Duodenal mucosa (tissue), 2 donors: ENCODE measurements around the gene DCAF4.
A peak's percentile ranks its signal among the peaks of the same experiment; 100 is the strongest.

Experiments
- H3K27ac ChIP-seq: one replicate; pipeline ENCODE4 v1.7.0; 2013; ENCODE audit warnings: low read depth, low read length
- H3K27me3 ChIP-seq, 2 donors: one replicate each; pipeline ENCODE4 v1.7.0; 2013; ENCODE audit warnings: low read length in 2 of 2, control low read depth in 1 of 2; ENCODE audit not compliant: insufficient read depth in 2 of 2, control insufficient read depth in 1 of 2
- H3K36me3 ChIP-seq, 2 donors: one replicate each; pipeline ENCODE4 v1.7.0; 2013; ENCODE audit warnings: low read length in 2 of 2, control low read depth in 1 of 2; ENCODE audit not compliant: insufficient read depth in 2 of 2, control insufficient read depth in 1 of 2
- H3K4me1 ChIP-seq, 2 donors: one replicate each; pipeline ENCODE4 v1.7.0; 2013; ENCODE audit warnings: low read length in 2 of 2, control low read depth in 1 of 2; ENCODE audit not compliant: insufficient read depth in 2 of 2, control insufficient read depth in 1 of 2
- H3K4me3 ChIP-seq, 2 donors: one replicate each; pipeline ENCODE4 v1.7.0; 2013; ENCODE audit warnings: low read length in 2 of 2, low read depth in 1 of 2
- H3K9ac ChIP-seq, 2 donors: one replicate each; pipeline ENCODE4 v1.7.0; 2013; ENCODE audit warnings: low read length in 2 of 2, low read depth in 1 of 2
- H3K9me3 ChIP-seq, 2 donors: one replicate each; pipeline ENCODE4 v1.7.0; 2013; ENCODE audit warnings: low read length in 2 of 2, control low read depth in 1 of 2; ENCODE audit not compliant: control insufficient read depth in 1 of 2

DCAF4 gene

GRCh38 chr14:72926292-72927028, at the start of gene DCAF4:
Gene DCAF4 (plus strand): TSS chr14:72926464. CDS start chr14:72937979, 11,515 bp downstream.
- peak within 1 kb of the TSS; percentile 60 for H3K27ac ChIP-seq
- no peaks in the 10 kb centered on the region for H3K27me3 ChIP-seq
- peak within 1 kb of the TSS; percentile 59 to 71 for H3K9ac ChIP-seq
- H3K36me3 ChIP-seq: no peaks in the 10 kb centered on the region
- H3K9me3 ChIP-seq: no peaks in the 10 kb centered on the region
- H3K4me1 ChIP-seq: peaks cover 9 to 10% of the 10 kb centered on the region in 2 donors
- peak within 1 kb of the TSS; percentile 80 to 97 for H3K4me3 ChIP-seq

- no peaks in the 10 kb centered on the region for H3K36me3 ChIP-seq
- H3K27ac ChIP-seq: no peak overlapping the region
- no peaks in the 10 kb centered on the region for H3K4me1 ChIP-seq
- no peaks in the 10 kb centered on the region for H3K9me3 ChIP-seq
- H3K4me3 ChIP-seq: no peak overlapping the region
- no peaks in the 10 kb centered on the region for H3K27me3 ChIP-seq
- no peak overlapping the region for H3K9ac ChIP-seq
Measured at GRCh38 chr14:72876710-72877063, 49.6 kb upstream of the DCAF4 start.

- Histone ChIP-seq H3K9ac (no peak overlapping the region), H3K9me3 (no peaks in the 10 kb centered on the region), H3K4me3 (no peak overlapping the region), H3K27ac (no peak overlapping the region), H3K36me3 (no peaks in the 10 kb centered on the region), H3K4me1 (no peaks in the 10 kb centered on the region), H3K27me3 (no peaks in the 10 kb centered on the region)
Measured at GRCh38 chr14:72878746-72879145, 47.5 kb upstream of the DCAF4 start.

GRCh38 chr14:72879431-72879830, 46.8 kb upstream of the DCAF4 start:
- Histone ChIP-seq H3K27ac (no peak overlapping the region), H3K4me3 (no peak overlapping the region), H3K27me3 (no peaks in the 10 kb centered on the region), H3K9ac (no peak overlapping the region), H3K4me1 (no peaks in the 10 kb centered on the region), H3K9me3 (no peaks in the 10 kb centered on the region), H3K36me3 (no peaks in the 10 kb centered on the region)

- Histone ChIP-seq H3K27me3 (no peaks in the 10 kb centered on the region), H3K4me1 (no peaks in the 10 kb centered on the region), H3K4me3 (no peak overlapping the region), H3K27ac (no peak overlapping the region), H3K9me3 (no peaks in the 10 kb centered on the region), H3K36me3 (no peaks in the 10 kb centered on the region), H3K9ac (no peak overlapping the region)
Measured at GRCh38 chr14:72880164-72880563, 46.1 kb upstream of the DCAF4 start.

GRCh38 chr14:72880820-72881219, 45.4 kb upstream of the DCAF4 start:
- H3K27me3 ChIP-seq: no peaks in the 10 kb centered on the region
- no peak overlapping the region for H3K4me3 ChIP-seq
- no peaks in the 10 kb centered on the region for H3K9me3 ChIP-seq
- no peak overlapping the region for H3K27ac ChIP-seq
- no peaks in the 10 kb centered on the region for H3K4me1 ChIP-seq
- no peaks in the 10 kb centered on the region for H3K36me3 ChIP-seq
- no peak overlapping the region for H3K9ac ChIP-seq

GRCh38 chr14:72881543-72881942, 44.7 kb upstream of the DCAF4 start:
- H3K27me3 ChIP-seq: no peaks in the 10 kb centered on the region

GRCh38 chr14:72882047-72882446, 44.2 kb upstream of the DCAF4 start:
- Histone ChIP-seq H3K9me3 (no peaks in the 10 kb centered on the region), H3K9ac (no peak overlapping the region), H3K4me3 (no peak overlapping the region), H3K27ac (no peak overlapping the region), H3K27me3 (no peaks in the 10 kb centered on the region), H3K36me3 (no peaks in the 10 kb centered on the region), H3K4me1 (no peaks in the 10 kb centered on the region)

More at GRCh38 chr14:72881543-72881942, 44.7 kb upstream of the DCAF4 start:
- H3K9me3 ChIP-seq: no peaks in the 10 kb centered on the region
- no peak overlapping the region for H3K4me3 ChIP-seq
- H3K27ac ChIP-seq: no peak overlapping the region
- H3K36me3 ChIP-seq: no peaks in the 10 kb centered on the region
- no peak overlapping the region for H3K9ac ChIP-seq
- no peaks in the 10 kb centered on the region for H3K4me1 ChIP-seq

- no peaks in the 10 kb centered on the region for H3K9me3 ChIP-seq
- no peak overlapping the region for H3K9ac ChIP-seq
- H3K27ac ChIP-seq: no peak overlapping the region
- H3K36me3 ChIP-seq: no peaks in the 10 kb centered on the region
- no peak overlapping the region for H3K4me3 ChIP-seq
- H3K27me3 ChIP-seq: no peaks in the 10 kb centered on the region
- H3K4me1 ChIP-seq: no peaks in the 10 kb centered on the region
Measured at GRCh38 chr14:72882463-72882862, 43.8 kb upstream of the DCAF4 start.

GRCh38 chr14:72883109-72883508, 43.2 kb upstream of the DCAF4 start:
- Histone ChIP-seq H3K4me3 (no peak overlapping the region), H3K9me3 (no peaks in the 10 kb centered on the region), H3K9ac (no peak overlapping the region), H3K36me3 (no peaks in the 10 kb centered on the region), H3K27ac (no peak overlapping the region), H3K4me1 (no peaks in the 10 kb centered on the region), H3K27me3 (no peaks in the 10 kb centered on the region)
